HEK293T (cell line): ENCODE results near the gene DDIT4L.

ENCODE experiments used
- ARNT ChIP-seq: fragments of 450-650 bp; IDR thresholded peaks from 2 replicates; pipeline ENCODE4 v1.6.1; 2017; ENCODE audit warnings: mild to moderate bottlenecking
- BHLHE40 ChIP-seq: fragments of 450-650 bp; IDR thresholded peaks from 2 replicates; pipeline ENCODE4 v1.6.1; 2016; ENCODE audit warnings: mild to moderate bottlenecking, moderate library complexity, borderline replicate concordance
- CTBP1 ChIP-seq: fragments of 450-650 bp; IDR thresholded peaks from 2 replicates; pipeline ENCODE4 v1.6.1; 2016; ENCODE audit warnings: borderline replicate concordance
- ELF4 ChIP-seq: fragments of 450-650 bp; IDR thresholded peaks from 2 replicates; pipeline ENCODE4 v1.6.1; 2017; ENCODE audit warnings: antibody characterized with exemption
- FOXA1 ChIP-seq: fragments of 450-650 bp; IDR thresholded peaks from 2 replicates; pipeline ENCODE4 v1.6.1; 2016; ENCODE audit warnings: mild to moderate bottlenecking
- FOXK2 ChIP-seq: fragments of 450-650 bp; IDR thresholded peaks from 2 replicates; pipeline ENCODE4 v1.6.1; 2016; ENCODE audit warnings: mild to moderate bottlenecking
- HDGF ChIP-seq: fragments of 450-650 bp; IDR thresholded peaks from 2 replicates; pipeline ENCODE4 v1.6.1; 2017; ENCODE audit warnings: antibody characterized with exemption, borderline replicate concordance
- NFRKB ChIP-seq: fragments of 450-650 bp; IDR thresholded peaks from 2 replicates; pipeline ENCODE4 v1.6.1; 2016; ENCODE audit warnings: mild to moderate bottlenecking, moderate library complexity
- SP1 ChIP-seq: fragments of 450-650 bp; IDR thresholded peaks from 2 replicates; pipeline ENCODE4 v1.6.1; 2017
- SUZ12 ChIP-seq: fragments of 450-650 bp; IDR thresholded peaks from 2 replicates; pipeline ENCODE4 v1.6.1; 2016; ENCODE audit warnings: mild to moderate bottlenecking
- TARDBP ChIP-seq: fragments of 450-650 bp; IDR thresholded peaks from 2 replicates; pipeline ENCODE4 v1.6.1; 2016
- TF ChIP-seq, protein P1 (sequence below): fragments of 450-650 bp; IDR thresholded peaks from 2 replicates; pipeline ENCODE4 v1.6.1; 2016

DNA sequence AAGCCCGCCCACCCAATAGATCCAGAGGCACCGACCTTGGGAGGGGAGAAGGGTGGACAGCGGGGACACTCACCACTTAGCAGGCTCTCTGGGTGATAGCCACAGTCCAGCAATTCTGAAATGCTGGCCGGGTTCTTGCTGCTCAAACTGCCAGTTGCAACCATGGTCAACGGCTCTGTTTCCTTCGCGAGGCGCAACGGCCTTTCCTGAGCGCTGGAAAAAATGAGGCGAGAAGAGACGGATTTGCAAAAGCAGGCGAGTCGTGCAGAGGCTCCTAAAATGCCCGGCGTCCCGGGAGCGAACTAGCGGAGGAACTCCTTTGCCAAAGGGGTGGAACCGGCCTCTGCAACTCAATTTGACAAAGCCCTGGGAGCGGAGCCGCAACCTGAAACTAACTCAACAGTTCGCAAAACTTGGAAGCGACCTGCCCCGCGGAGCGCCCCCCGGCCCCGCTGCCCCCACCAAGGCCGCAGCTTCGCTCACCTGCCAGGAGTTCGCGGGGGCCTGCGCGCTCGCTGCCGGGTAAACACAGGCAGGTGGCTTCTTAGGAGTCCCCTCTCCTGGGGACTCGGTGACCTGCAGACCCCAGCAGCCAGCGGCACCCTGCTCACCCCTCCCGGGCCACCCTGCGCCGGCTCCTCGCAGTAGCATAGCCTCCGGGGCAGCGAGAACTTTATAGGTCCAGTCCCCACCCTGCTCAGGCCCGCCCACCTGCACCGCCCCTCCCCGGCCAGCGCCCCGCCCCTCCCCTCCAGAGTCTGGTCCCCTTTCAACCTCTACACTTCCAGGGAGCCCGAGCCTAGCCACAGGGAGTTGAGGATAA is at the start of gene DDIT4L:
- no peak for TF ChIP-seq HDGF
- TF ChIP-seq ELF4, result no peak
- no peak for TF ChIP-seq FOXA1
- TF ChIP-seq BHLHE40, result no peak
- TF ChIP-seq CTBP1, result no peak
- TF ChIP-seq SP1, result no peak
- no peak for TF ChIP-seq SUZ12
- TF ChIP-seq FOXK2, result no peak
- TF ChIP-seq NFRKB, result no peak
- TF ChIP-seq, protein P1, sequence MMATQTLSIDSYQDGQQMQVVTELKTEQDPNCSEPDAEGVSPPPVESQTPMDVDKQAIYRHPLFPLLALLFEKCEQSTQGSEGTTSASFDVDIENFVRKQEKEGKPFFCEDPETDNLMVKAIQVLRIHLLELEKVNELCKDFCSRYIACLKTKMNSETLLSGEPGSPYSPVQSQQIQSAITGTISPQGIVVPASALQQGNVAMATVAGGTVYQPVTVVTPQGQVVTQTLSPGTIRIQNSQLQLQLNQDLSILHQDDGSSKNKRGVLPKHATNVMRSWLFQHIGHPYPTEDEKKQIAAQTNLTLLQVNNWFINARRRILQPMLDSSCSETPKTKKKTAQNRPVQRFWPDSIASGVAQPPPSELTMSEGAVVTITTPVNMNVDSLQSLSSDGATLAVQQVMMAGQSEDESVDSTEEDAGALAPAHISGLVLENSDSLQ, result no peak
- no peak for TF ChIP-seq ARNT
- no peak for TF ChIP-seq TARDBP
